ENCODE measurements around the gene IL32. TPM values are rescaled to one million over a fixed set of nuclear protein-coding genes. Genes with fewer than 3 reads are reported as not detected.

The IL32 gene
- polyA plus RNA-seq, 2 donors, result 16.5 to 19.0 TPM

DNA sequence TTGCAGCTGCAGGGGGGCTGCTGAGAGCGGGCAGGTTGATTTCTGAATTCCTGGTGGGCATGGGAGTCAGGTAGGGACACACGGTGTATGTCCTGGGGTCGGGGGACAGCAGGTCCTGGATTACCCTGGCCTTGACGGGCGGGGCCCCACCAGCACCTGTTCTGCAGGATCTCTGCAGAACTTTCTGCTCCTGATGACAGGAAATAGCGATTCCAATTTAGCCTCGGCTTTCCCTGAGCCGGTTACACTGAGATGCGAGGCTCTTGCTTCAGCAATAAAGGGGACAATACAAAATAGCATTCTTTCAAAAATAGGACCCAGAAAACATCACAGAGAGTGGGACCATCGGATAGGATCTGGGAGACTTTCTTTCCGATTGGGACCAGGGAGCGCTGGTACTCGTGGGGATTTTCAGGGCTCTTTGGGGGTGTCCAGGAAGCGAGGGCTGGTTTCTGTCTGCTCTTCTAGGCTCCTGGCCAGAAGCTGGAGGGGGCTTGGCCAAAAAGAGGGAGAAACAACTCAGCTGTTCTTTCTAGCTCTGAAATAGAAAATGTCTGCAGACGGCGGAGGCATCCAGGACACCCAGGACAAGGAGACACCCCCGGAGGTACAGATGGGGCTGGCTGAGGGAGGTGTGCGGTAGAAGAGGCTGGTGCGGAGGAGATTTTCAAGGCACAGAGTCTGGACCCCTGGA is 47.6 kb downstream of the IL32 start:
- 19 to 20% methylated on average over 19 of the region's 19 CpGs for WGBS, 2 donors
- Histone ChIP-seq H3K36me3 (ENCODE audit: control insufficient read depth in 2 of 2, insufficient read depth in 2 of 2, low read length in 1 of 2) (peaks cover 2 to 4% of the 10 kb centered on the region in 2 donors), H3K27me3 (ENCODE audit: control insufficient read depth in 1 of 2, insufficient read depth in 2 of 2, low read length in 2 of 2) (no peaks in the 10 kb centered on the region), H3K4me3 (ENCODE audit: low read depth in 1 of 2, low read length in 2 of 2) (peak overlapping the region; percentile 66 to 84), H3K27ac (ENCODE audit: low read depth in 2 of 2, low read length in 1 of 2) (peak overlapping the region; percentile 17 to 50), H3K9me3 (ENCODE audit: control insufficient read depth in 2 of 2, insufficient read depth in 1 of 2, low read depth in 1 of 2, low read length in 1 of 2) (no peaks in the 10 kb centered on the region), H3K4me1 (ENCODE audit: control insufficient read depth in 2 of 2, insufficient read depth in 2 of 2, low read length in 1 of 2) (peaks cover 4 to 7% of the 10 kb centered on the region in 2 donors)

DNA sequence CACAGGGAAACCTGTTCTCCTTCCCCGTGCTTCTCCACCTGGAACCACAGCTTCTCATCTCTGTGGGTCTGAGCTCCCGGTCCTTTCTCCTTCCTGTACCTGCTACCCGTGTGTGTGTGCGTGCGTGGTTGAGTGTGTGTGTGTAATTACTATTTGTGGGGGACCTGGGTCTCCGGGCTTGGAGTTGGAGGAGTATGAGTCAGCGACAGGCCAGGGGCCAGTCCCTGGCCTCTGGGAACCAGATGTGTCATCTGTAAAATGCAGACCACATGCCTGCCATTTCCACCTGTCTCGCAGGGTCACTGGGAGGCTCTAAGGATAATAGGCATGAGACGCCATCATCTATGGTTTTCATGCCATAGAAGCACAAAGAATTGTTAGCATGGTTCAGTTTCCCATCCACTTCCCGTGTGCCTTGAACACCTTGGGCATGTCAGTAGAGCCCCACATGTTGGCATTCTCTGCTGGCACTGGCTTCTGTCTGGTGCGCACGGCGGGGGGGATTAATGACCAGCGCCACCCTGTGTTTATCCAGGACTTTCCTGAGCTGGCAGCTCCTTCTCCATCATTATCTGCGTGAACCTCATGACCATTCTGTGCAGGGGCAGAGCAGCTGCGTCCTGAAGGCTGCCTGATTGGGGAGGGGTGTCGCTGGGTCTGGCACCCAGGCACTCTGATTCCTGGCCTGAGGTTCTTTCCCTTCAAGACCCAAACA is 48.5 kb downstream of the IL32 start:
- no peak overlapping the region for H3K27ac ChIP-seq (ENCODE audit: low read depth in 2 of 2, low read length in 1 of 2)
- WGBS, 2 donors, result 49% methylated on average over 17 of the region's 17 CpGs
- H3K9me3 ChIP-seq (ENCODE audit: control insufficient read depth in 2 of 2, insufficient read depth in 1 of 2, low read depth in 1 of 2, low read length in 1 of 2), result no peaks in the 10 kb centered on the region
- H3K27me3 ChIP-seq (ENCODE audit: control insufficient read depth in 1 of 2, insufficient read depth in 2 of 2, low read length in 2 of 2), result no peaks in the 10 kb centered on the region
- H3K4me3 ChIP-seq (ENCODE audit: low read depth in 1 of 2, low read length in 2 of 2), result peak overlapping the region in 1 of 2 donors; percentile 84
- H3K36me3 ChIP-seq (ENCODE audit: control insufficient read depth in 2 of 2, insufficient read depth in 2 of 2, low read length in 1 of 2), result peaks cover 2 to 4% of the 10 kb centered on the region in 2 donors
- H3K4me1 ChIP-seq (ENCODE audit: control insufficient read depth in 2 of 2, insufficient read depth in 2 of 2, low read length in 1 of 2), result peaks cover 4 to 7% of the 10 kb centered on the region in 2 donors

- Histone ChIP-seq H3K9me3 (ENCODE audit: control insufficient read depth in 2 of 2, insufficient read depth in 1 of 2, low read depth in 1 of 2, low read length in 1 of 2) (no peaks in the 10 kb centered on the region), H3K27me3 (ENCODE audit: control insufficient read depth in 1 of 2, insufficient read depth in 2 of 2, low read length in 2 of 2) (no peaks in the 10 kb centered on the region), H3K4me1 (ENCODE audit: control insufficient read depth in 2 of 2, insufficient read depth in 2 of 2, low read length in 1 of 2) (peaks cover 4 to 7% of the 10 kb centered on the region in 2 donors), H3K4me3 (ENCODE audit: low read depth in 1 of 2, low read length in 2 of 2) (no peak overlapping the region), H3K27ac (ENCODE audit: low read depth in 2 of 2, low read length in 1 of 2) (no peak overlapping the region), H3K36me3 (ENCODE audit: control insufficient read depth in 2 of 2, insufficient read depth in 2 of 2, low read length in 1 of 2) (peaks cover 2 to 11% of the 10 kb centered on the region in 2 donors)
- WGBS, 2 donors, result 91 to 92% methylated on average over 12 of the region's 12 CpGs
Observed at GRCh38 chr16:3115003-3115402, 49.6 kb downstream of the IL32 start.

DNA sequence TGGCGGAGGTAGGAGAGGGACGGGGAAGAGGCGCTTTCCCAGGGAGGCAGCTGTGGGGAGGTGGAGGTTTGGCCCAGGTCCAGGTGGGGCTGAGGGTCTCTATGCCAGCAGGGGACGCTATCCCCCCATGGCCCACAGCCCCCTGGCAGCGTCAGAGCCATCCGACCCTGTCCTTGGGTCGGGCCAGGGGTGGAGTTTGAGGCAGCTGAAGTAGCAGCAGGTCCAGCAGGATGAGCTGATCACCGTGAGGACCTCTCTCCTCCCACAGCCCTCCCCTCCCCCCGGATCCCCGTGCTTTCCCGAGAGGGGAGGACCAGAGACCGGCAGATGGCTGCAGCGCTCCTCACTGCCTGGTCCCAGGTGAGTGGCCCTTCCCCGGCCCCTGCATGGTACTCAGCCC is 50.1 kb downstream of the IL32 start:
- no peaks in the 10 kb centered on the region for H3K27me3 ChIP-seq (ENCODE audit: control insufficient read depth in 1 of 2, insufficient read depth in 2 of 2, low read length in 2 of 2)
- H3K27ac ChIP-seq (ENCODE audit: low read depth in 2 of 2, low read length in 1 of 2), result no peak overlapping the region
- 76 to 90% methylated on average over 10 to 14 of the region's 14 CpGs for WGBS, 2 donors
- no peak overlapping the region for H3K4me3 ChIP-seq (ENCODE audit: low read depth in 1 of 2, low read length in 2 of 2)
- H3K36me3 ChIP-seq (ENCODE audit: control insufficient read depth in 2 of 2, insufficient read depth in 2 of 2, low read length in 1 of 2), result peaks cover 2 to 17% of the 10 kb centered on the region in 2 donors
- H3K4me1 ChIP-seq (ENCODE audit: control insufficient read depth in 2 of 2, insufficient read depth in 2 of 2, low read length in 1 of 2), result peaks cover 4 to 7% of the 10 kb centered on the region in 2 donors
- H3K9me3 ChIP-seq (ENCODE audit: control insufficient read depth in 2 of 2, insufficient read depth in 1 of 2, low read depth in 1 of 2, low read length in 1 of 2), result no peaks in the 10 kb centered on the region

DNA sequence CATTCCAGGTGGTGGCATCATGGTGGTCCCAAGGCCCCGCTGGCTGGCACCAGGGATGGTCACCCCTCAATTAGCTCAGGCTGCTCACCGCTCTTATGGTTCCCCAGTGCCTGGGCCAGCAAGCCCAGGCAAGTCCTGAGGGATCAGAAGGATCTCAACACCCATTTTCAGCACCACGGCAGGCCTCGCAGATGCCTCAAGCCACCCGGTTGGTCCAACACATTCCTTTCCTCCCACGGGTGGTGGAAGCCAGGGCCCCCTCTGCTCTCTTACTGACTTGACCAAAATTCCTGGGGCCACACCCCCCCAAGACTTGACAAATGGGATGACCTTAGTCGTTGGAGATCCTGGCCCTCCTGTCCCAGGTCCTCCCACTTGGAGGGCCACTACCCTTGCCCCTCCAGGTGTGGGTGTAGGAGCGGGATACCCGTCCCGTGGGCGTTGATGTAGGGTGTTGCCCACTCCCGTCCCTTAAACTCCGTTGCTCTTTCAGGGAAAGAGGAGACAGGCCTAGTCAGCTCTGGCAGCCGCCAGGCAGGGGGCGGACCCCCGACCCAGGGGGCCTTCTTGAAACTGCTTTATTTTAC is 52.9 kb downstream of the IL32 start:
- Histone ChIP-seq H3K27ac (ENCODE audit: low read depth in 2 of 2, low read length in 1 of 2) (no peak overlapping the region), H3K4me3 (ENCODE audit: low read depth in 1 of 2, low read length in 2 of 2) (no peak overlapping the region), H3K9me3 (ENCODE audit: control insufficient read depth in 2 of 2, insufficient read depth in 1 of 2, low read depth in 1 of 2, low read length in 1 of 2) (no peaks in the 10 kb centered on the region), H3K36me3 (ENCODE audit: control insufficient read depth in 2 of 2, insufficient read depth in 2 of 2, low read length in 1 of 2) (peaks cover 2 to 19% of the 10 kb centered on the region in 2 donors), H3K27me3 (ENCODE audit: control insufficient read depth in 1 of 2, insufficient read depth in 2 of 2, low read length in 2 of 2) (no peaks in the 10 kb centered on the region), H3K4me1 (ENCODE audit: control insufficient read depth in 2 of 2, insufficient read depth in 2 of 2, low read length in 1 of 2) (peaks cover 0 to 6% of the 10 kb centered on the region in 2 donors)
- 69 to 78% methylated on average over 16 of the region's 16 CpGs for WGBS, 2 donors

- no peaks in the 10 kb centered on the region for H3K27me3 ChIP-seq (ENCODE audit: control insufficient read depth in 1 of 2, insufficient read depth in 2 of 2, low read length in 2 of 2)
- 92 to 94% methylated on average over 20 of the region's 20 CpGs for WGBS, 2 donors
- H3K9me3 ChIP-seq (ENCODE audit: control insufficient read depth in 2 of 2, insufficient read depth in 1 of 2, low read depth in 1 of 2, low read length in 1 of 2), result no peaks in the 10 kb centered on the region
- H3K27ac ChIP-seq (ENCODE audit: low read depth in 2 of 2, low read length in 1 of 2), result no peak overlapping the region
- H3K36me3 ChIP-seq (ENCODE audit: control insufficient read depth in 2 of 2, insufficient read depth in 2 of 2, low read length in 1 of 2), result peaks cover 2 to 19% of the 10 kb centered on the region in 2 donors
- H3K4me3 ChIP-seq (ENCODE audit: low read depth in 1 of 2, low read length in 2 of 2), result no peak overlapping the region
- H3K4me1 ChIP-seq (ENCODE audit: control insufficient read depth in 2 of 2, insufficient read depth in 2 of 2, low read length in 1 of 2), result peaks cover 0 to 4% of the 10 kb centered on the region in 2 donors
Observed at GRCh38 chr16:3118846-3119245, 53.4 kb downstream of the IL32 start.

Other genes with a start within 250 kb of the IL32 start
- gene PRSS21, start 248.4 kb upstream of the IL32 start, polyA plus RNA-seq, result 1 to 10 TPM in 1 of 2 donors, under 1 TPM in 1; 0.86 to 1.8 TPM
- gene ZG16B, start 235.3 kb upstream of the IL32 start, polyA plus RNA-seq, result 1 to 10 TPM in 1 of 2 donors, under 1 TPM in 1; 0.77 to 1.1 TPM
- gene PRSS22, start 207.5 kb upstream of the IL32 start, polyA plus RNA-seq, result 100 to 1,000 TPM; 109 to 281 TPM
- gene FLYWCH2, start 182.4 kb upstream of the IL32 start, polyA plus RNA-seq, result 10 to 100 TPM; 23.9 to 30.9 TPM
- gene FLYWCH1, start 153.7 kb upstream of the IL32 start, polyA plus RNA-seq, result 10 to 100 TPM; 12.9 to 20.2 TPM
- 1 to 10 TPM; 1.6 to 1.8 TPM for gene KREMEN2, start 101.4 kb upstream of the IL32 start, polyA plus RNA-seq
- gene PAQR4, start 96.3 kb upstream of the IL32 start, polyA plus RNA-seq, result 10 to 100 TPM in 1 of 2 donors, 1 to 10 TPM in 1; 9.6 to 18.8 TPM
- 10 to 100 TPM; 20.7 to 22.3 TPM for gene PKMYT1, start 85.2 kb upstream of the IL32 start, polyA plus RNA-seq
- gene CLDN9, start 52.7 kb upstream of the IL32 start, polyA plus RNA-seq, result under 1 TPM in 1 of 2 donors, not detected in 1; 0.02 TPM
- under 1 TPM in 1 of 2 donors, not detected in 1; 0.06 TPM for gene CLDN6, start 47.5 kb upstream of the IL32 start, polyA plus RNA-seq
- gene TNFRSF12A, start 45.3 kb upstream of the IL32 start, polyA plus RNA-seq, result 10 to 100 TPM; 16.6 to 21.1 TPM
- gene HCFC1R1, start 41.7 kb upstream of the IL32 start, polyA plus RNA-seq, result 10 to 100 TPM; 58.8 to 73.6 TPM
- 10 to 100 TPM; 24.3 to 37.2 TPM for gene THOC6, start 41.6 kb upstream of the IL32 start, polyA plus RNA-seq
- gene BICDL2, start 28.7 kb upstream of the IL32 start, polyA plus RNA-seq, result 100 to 1,000 TPM; 144 to 149 TPM
- gene MMP25, start 19.1 kb upstream of the IL32 start, polyA plus RNA-seq, result 1 to 10 TPM in 1 of 2 donors, under 1 TPM in 1; 0.51 to 2.6 TPM
- not detected for gene ZSCAN10, start 33.7 kb downstream of the IL32 start, polyA plus RNA-seq
- 10 to 100 TPM in 1 of 2 donors, 1 to 10 TPM in 1; 8.4 to 18.0 TPM for gene ZNF205, start 46.9 kb downstream of the IL32 start, polyA plus RNA-seq
- 1 to 10 TPM; 6.5 to 9.4 TPM for gene ZNF213, start 69.4 kb downstream of the IL32 start, polyA plus RNA-seq
- gene OR1F1, start 122.6 kb downstream of the IL32 start, polyA plus RNA-seq, result not detected
- gene ZNF200, start 169.5 kb downstream of the IL32 start, polyA plus RNA-seq, result 1 to 10 TPM; 2.6 to 2.8 TPM
- under 1 TPM; 0.07 to 0.14 TPM for gene MEFV, start 191.0 kb downstream of the IL32 start, polyA plus RNA-seq
- 10 to 100 TPM in 1 of 2 donors, 1 to 10 TPM in 1; 7.9 to 12.7 TPM for gene ZNF263, start 217.9 kb downstream of the IL32 start, polyA plus RNA-seq
- gene TIGD7, start 239.8 kb downstream of the IL32 start, polyA plus RNA-seq, result 1 to 10 TPM in 1 of 2 donors, under 1 TPM in 1; 0.99 to 1.5 TPM
- 10 to 100 TPM in 1 of 2 donors, 1 to 10 TPM in 1; 9.1 to 16.9 TPM for gene ZNF75A, start 239.9 kb downstream of the IL32 start, polyA plus RNA-seq

Data from esophagus (tissue), 2 donors.